HG03280 (cell line): ENCODE data around the gene TEX264.
"Not testable (repeated sequence)": the region's sequence is repeated elsewhere in the genome, so short reads cannot be mapped to it uniquely, and the experiment has no call there.

Experiments
- ATAC-seq: cut with Tn5 transposase; IDR thresholded peaks from one replicate; pipeline ENCODE4 v1.9.1; 2021; ENCODE audit warnings: mild to moderate bottlenecking, moderate library complexity; ENCODE audit not compliant: unreplicated experiment

The TEX264 gene, protein sequence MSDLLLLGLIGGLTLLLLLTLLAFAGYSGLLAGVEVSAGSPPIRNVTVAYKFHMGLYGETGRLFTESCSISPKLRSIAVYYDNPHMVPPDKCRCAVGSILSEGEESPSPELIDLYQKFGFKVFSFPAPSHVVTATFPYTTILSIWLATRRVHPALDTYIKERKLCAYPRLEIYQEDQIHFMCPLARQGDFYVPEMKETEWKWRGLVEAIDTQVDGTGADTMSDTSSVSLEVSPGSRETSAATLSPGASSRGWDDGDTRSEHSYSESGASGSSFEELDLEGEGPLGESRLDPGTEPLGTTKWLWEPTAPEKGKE

DNA sequence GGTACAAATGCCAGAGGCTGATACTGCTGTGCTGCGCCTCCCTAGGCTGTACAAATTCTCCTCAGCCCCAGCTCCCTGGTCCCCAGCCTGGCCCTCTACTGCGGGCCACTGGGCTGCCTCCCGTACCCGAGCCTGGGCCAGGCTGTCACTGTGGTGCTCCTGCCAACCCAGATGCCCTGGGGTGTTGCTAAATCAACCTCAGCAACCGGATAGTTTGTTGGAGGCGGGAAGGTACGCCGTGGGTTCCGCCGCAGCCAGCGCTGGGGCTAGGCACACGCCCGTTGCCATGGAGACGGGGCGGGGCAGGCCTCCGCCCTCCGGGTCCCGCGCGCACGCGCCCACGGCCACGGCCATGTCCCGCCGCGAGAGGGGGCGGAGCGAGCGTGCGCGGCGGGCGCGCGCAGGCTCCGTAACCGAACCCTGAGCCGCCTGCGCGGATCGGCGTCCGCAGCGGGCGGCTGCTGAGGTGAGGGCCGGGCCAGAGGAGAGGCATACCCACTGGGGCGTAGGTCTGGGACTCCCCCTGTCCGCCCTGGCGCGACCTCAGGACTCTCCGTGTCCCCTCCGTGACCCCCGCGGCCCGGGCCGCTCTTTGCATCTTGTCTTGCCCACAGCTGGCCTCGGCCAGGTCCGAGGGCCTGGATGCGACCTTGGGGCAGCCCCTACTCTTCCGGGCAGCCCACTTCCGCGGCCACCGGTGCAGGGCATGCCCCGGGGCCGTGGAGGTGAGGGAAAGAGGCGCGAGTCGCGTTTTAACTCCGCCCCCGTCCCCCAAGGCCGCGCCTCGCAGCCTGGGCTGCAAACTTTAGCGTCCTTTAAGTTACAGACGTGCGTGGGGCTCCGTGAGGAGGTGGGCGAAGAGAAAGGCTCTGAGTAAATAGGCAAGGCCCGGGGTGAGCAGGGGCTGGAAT lies at the start of gene TEX264:
TEX264 (plus strand) TSS at position 430 of the 911 bp plus-strand sequence. CDS start 3,053 bp downstream, outside the sequence.
- ATAC-seq = peak; percentile 80

DNA sequence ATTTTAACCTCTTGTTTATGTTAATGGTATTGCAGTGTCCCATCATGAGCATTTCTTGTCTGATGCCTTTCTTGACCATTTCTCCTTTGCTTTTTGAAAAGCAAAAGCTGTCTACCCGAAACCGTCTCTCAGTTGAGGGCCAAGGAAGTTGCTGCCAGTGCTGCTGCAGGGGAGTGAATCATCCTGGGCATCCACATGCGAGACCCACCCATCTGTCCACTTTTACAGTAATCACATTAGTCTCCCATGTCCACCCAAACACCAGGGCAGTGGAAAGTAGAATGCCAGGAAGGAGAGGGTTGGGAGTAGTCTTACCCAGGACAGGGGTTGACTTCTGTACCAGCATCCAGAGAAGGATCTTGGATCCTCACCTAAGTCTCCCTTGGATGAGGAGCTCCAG lies 48.6 kb upstream of the TEX264 start:
- no peak for ATAC-seq

DNA sequence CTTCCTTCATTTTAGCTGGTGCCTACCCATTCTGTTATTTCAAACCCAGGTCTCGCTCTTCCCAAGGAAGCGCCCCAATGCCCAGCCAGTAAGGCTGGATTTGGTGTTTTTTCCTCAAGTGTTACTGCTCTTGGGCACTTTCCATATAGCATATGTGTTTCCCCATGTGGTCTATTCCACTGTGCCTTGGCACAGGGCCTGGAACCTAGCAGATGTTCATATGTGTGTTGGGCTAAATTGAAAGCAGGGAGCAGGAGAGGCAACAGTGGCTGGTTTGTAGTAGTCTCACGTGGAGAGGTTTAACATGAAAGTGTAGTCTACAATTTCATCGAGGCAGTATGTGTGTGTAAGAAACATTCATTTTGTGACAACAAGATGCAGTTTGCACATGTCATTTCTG lies 48.2 kb upstream of the TEX264 start:
- no peak for ATAC-seq

DNA sequence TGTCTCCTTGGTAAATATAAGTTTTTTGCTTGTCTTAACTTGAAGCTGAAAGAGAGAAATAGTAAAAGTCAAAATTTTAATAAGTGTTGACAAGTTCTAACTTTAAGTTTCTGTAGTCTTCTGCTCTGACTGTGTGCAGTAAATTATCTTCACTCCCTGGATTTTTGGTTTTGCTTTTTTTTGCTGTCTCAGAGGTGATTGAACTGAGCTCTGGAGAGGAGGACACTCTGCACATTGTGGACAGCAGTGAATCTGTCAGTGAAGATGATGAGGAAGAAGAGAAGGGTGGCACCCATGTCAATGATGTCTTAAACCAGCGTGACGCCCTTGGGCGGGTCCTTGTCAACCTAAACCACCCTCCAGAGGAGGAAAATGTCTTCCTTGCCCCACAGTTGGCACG lies 40.5 kb upstream of the TEX264 start:
- no peak for ATAC-seq

DNA sequence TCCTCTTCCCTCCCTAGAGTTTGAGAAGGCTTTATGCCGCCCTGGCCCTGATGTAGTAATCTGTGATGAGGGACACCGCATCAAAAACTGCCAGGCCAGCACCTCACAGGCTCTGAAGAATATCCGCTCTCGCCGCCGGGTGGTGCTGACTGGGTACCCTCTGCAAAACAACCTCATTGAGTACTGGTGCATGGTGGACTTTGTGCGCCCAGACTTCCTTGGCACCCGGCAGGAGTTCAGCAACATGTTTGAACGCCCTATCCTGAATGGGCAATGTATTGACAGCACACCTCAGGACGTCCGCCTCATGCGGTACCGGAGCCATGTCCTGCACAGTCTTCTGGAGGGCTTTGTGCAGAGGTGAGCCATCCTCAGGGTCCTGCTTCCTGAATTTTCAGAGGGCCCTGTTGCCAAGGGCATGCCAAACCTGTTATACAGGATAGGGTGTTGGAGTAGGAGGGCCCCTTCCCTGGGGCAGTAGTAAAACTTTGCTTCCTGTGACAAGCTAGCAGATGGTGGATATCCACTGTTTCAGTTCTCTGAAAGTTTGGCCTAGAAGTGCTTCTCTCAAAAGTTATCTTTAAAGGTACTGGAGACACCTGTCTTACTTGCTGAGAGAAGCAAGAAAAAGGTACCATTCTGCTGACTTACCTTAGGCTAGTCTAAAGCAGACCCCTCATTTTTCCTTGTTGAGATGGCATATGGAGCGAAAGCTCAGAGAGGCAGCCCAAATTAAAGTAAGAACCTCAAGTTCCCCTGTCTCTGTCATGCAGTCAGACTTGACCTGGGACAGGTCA lies 33.7 kb upstream of the TEX264 start:
- ATAC-seq = no peak

DNA sequence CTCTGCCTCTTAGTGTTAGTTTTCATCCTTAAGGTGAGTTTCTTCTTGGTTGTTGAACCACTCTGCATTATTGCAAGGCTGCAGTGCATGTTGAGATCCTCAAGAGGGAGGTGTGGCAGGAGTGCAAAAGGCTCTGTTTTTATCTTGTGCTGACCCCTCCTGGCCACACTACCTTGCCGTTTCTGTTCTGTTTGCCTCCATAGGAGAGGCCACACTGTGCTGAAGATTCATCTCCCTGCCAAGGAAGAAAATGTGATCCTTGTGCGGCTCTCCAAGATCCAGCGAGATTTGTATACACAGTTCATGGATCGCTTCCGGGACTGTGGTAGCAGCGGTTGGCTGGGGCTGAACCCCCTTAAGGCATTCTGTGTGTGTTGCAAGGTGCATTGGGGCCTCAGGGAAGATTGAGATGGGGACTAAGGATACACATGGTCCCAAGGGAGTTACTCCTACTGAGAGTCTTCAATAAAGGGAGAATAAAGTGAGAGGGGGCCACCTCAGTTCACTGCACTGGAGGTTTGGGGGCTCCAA lies 33.0 kb upstream of the TEX264 start:
- ATAC-seq = peak; percentile 60

DNA sequence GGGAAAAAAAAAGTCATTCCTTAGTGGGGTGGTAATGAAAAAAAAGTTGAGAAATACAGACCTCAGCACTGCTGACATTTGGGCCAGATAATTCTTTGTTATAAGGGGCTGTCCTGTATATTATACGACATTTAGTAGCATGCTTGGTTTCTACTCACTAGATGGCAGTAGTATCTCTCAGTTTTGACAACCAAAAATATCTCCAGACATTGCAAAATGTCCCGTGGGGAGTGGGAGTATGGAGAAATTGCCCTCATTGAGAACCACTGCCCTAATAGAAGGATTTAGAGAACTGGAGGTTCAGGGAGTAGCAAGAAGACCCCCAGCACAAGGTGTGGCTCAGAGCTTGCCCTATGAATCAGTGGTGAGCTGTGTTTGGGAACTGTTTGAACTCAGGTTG lies 28.6 kb upstream of the TEX264 start:
- no peak for ATAC-seq

DNA sequence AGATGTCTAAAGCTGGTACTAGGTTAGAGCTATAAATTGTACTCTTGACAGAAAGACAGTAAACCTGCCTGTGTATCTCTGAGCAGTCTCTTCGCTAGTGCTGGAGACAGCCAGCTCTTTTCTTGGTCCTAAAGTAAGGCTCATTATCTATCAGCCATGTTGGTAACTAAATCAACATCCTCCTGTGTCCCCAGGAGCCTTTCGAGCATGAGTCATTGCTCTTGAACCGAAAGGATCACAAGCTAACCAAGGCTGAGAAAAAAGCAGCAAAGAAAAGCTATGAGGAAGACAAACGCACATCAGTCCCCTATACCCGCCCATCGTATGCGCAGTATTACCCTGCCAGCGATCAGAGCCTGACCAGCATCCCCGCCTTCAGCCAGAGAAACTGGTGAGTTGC lies 25.0 kb upstream of the TEX264 start:
- ATAC-seq = no peak

DNA sequence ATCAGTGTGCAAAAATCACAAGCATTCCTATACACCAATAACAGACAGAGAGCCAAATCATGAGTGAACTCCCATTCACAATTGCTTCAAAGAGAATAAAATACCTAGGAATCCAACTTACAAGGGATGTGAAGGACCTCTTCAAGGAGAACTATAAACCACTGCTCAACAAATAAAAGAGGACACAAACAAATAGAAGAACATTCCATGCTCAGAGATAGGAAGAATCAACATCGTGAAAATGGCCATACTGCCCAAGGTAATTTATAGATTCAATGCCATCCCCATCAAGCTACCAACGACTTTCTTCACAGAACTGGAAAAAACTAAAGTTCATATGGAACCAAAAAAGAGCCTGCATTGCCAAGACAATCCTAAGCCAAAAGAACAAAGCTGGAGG lies 18.9 kb upstream of the TEX264 start:
- ATAC-seq = not testable (repeated sequence)

DNA sequence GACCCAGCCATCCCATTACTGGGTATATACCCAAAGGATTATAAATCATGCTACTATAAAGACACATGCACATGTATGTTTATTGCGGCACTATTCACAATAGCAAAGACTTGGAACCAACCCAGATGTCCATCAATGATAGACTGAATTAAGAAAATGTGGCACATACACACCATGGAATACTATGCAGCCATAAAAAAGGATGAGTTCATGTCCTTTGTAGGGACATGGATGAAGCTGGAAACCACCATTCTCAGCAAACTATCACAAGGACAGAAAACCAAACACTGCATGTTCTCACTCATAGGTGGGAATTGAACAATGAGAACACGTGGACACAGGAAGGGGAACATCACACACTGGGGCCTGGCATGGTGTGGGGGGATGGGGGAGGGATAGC lies 17.6 kb upstream of the TEX264 start:
- not testable (repeated sequence) for ATAC-seq

DNA sequence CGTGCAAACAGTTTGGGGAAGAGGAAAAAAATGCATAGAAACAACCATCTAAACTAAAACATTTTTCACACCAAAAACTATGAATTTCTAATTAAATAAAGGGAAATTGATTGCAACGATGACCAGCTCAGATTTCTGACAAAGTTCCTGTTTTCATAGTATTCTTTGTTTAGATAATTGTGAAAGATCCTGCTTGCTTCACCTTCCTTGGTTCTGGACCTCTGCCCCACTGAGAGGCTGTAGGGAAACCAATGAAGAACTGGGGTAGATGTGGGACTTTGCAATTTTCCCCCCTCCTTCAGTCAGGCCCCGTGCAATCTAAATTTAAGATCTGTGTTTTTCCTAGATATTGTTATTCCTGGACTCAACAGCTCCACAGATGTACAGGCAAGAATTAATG lies 13.8 kb upstream of the TEX264 start:
- no peak for ATAC-seq

DNA sequence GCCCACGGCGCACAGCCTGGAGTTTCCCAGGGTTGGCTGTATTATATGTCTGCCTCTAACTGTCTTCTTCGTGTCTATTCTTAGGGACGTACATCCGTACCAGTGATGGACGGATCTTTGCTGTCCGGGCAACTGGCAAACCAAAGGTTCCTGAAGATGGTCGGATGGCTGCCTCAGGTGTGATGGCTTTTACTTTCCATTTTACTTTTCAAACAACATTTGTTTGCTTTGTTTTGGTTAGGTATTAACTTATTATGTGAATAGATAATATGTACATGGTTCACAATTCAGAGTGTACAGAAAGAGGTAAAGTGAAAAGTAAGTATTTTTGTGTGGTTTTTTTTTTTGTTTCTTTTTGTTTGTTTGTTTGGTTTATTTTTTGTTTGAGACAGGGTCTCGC lies 11.1 kb upstream of the TEX264 start:
- no peak for ATAC-seq

DNA sequence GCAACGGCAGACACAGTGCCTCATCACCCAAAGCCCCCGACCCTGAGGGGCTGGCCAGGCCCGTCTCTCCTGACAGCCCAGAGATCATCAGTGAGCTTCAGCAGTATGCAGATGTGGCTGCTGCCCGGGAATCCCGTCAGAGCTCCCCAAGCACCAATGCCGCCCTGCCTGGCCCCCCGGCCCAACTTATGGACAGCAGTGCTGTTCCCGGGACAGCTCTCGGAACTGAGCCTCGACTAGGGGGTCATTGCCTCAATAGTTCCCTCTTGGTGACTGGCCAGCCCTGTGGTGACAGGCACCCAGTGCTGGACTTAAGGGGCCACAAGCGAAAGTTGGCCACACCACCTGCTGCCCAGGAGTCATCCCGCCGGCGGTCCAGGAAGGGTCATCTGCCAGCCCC lies 8.6 kb upstream of the TEX264 start:
- no peak for ATAC-seq

DNA sequence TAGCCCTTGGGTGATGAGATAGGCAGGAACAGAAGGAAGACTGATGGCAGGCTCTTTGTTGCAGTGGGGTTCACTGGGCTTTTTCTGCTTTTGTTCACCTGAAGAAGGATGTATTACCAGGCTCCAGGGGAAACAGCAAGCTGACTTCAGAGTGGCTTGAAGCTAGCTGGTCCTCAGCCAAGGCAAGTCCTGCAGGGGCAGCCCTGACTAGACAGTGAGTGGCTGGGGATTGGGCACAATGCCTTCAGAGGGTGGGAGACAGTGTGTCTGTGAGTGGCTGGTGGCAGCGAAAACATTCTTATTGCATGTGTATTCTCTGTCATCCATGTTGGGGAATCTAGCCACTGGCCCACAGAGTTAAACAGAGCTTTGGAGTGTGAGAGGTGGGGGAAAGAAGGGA lies 2.3 kb upstream of the TEX264 start:
- ATAC-seq = no peak

DNA sequence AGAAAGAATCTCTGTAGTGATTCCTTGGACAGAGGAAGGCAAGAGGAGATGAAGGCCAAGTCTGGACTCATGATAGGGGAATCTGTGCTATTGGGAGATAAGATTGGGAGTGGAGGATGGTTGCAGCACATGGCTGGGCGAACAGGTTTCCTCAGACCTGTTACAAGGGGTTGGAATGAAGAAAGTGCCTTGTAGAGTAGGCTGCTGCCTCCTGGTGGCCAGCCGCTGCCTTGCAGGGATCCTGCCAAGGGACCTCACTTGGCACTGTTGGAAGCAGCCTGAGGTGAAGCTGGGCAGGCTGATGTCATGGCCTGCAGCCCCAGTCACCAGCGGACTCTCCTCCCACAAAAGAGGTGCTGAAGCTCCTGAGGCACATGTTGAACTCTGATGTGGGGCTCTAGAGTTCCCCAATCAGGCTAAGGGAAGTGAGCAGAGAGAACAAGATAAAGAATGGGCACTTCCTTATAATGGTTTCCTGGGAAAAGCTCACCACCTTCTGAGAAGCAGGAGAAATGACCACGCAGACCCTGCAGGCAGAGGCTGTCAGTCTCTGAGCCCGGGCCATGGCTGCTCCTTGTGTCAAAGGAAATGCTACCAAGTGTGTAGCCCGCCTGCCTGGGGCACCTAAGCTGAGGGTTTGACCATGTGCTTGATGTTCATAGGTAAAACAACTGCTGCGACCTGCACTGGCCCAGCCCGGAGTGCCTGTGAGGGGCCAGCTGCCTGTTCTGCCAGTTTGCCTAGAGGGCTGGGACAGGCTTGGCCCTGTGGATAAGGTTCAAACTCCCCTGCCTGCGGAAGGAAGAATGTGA lies 1.6 kb upstream of the TEX264 start:
- no peak for ATAC-seq

DNA sequence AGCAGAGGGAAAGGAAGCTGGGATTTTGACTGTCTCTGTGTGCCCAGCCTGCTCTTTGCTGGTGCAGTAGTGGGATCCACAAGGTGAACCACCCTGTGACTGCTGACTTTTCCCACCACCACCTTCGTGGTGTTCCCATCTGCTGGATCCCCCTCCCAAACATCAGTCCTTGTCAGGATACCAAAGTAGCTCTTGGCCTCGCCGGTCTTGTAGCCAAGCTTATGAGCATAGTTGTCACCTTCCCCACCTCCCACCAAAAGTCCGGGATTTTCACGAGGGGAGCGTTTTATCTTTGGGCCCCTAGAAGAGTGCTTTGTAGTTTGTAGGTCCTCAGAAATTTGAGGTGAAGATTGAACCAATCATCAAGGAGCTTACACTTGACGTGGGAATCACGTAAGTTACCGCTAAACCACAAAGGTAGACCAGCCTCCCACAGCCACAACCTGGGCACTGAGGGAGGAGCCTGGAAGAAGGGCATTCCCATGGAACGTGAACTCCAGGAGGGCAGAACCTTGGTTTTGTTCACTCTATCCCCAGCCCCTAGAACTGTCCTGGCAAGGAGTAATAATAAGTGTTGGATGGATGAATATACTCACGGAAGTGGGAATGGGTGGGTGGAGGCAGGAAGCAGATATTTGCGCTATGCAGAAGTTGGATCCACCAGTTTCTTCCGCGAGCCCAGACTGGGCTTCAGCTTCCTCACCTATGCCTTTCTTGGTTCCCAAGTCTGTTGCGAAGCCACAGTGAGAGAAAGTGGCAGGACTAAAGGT lies 814 bp upstream of the TEX264 start:
- ATAC-seq = no peak

DNA sequence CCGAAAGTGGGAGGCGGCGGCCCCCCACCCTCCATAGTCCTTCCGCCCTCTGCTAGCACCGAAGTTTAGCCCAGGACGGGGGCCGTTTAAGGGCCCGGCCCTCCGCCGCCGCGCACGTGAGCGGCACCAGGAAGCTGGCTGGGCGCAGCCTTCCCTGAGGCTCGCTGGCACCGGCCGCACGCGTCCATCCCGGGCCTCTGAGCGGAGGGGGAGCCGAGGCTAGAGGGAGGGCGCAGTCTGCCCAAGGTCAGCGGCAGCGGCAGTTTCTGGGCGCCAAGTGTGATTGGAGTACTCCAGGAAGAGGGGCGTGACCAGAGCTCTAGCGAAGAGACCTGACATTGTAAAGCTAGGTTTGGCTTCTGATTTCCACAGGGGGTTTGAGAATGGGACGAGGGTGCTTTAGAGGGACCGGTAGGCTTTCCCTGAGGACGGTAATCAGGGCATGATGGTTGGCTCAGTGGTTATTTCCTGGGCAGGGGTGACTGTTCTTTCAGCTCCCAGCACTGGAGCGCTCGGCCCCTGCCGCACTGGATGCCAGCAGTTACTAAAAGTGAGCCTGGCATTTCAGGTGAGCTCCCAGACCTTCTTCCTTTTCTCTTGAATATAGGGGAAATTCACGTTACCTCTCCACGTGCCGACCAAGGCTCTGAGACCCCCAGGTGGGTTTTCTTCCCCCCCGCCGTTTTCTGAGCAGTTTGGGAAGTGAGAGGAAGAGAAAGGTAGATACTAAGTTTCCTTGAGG lies 853 bp downstream of the TEX264 start:
- peak; percentile 31 for ATAC-seq

DNA sequence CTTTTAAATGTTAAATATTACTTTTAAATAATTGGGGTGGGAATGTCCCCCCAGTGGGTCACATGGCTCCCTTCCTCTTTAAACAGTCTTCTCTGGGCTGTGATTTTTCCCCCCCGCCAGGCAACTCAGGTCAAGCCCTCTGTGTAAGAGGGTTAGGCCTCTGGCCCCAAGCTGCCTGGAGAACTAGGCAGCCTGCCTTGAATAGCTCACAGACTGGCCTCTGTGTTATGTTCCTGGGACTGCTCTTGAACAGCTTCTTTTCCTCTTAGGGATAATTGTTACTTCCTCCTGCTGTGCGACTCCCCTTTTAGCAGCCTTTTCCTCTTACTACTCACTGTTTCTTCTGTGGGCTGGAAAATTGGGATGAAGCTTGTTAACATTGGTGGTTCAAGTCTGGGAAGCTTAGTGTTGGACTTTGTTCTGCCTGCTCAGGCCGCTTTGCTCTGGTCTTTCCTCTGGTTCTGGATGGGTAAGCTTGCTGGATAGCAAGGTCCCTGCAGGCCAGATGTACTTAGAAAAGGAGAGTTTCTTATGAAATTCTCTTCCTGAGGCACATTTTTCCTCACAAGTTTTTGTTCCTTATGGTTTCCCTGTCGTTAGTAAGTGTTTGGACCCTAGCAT lies 2.2 kb downstream of the TEX264 start:
- no peak for ATAC-seq
